SJSA1 (cell line): ENCODE results near the gene ZDHHC3. TPM values are rescaled to one million over a fixed set of nuclear protein-coding genes. Genes with fewer than 3 reads are reported as not detected.

ENCODE experiments used
- DNase-seq, 2 experiments: peaks; one replicate each; pipeline ENCODE4 v3.0.0-alpha.2; 2015 to 2020; ENCODE audit warnings: low spot score in 2 of 2, low read depth in 1 of 2
- H3K27ac ChIP-seq: fragments of 250-450 bp; sonication (Bioruptor Pico); 2 replicates; pipeline ENCODE4 v1.5.1; 2020; ENCODE audit warnings: mild to moderate bottlenecking, moderate library complexity
- H3K27me3 ChIP-seq: fragments of 250-450 bp; sonication (Bioruptor Pico); replicated peaks from 2 replicates; pipeline ENCODE4 v1.5.1; 2020; ENCODE audit warnings: mild to moderate bottlenecking, moderate library complexity
- H3K36me3 ChIP-seq: fragments of 250-450 bp; sonication (Bioruptor Pico); 2 replicates; pipeline ENCODE4 v1.5.1; 2020; ENCODE audit warnings: mild to moderate bottlenecking
- H3K4me1 ChIP-seq: fragments of 250-450 bp; sonication (Bioruptor Pico); replicated peaks from 2 replicates; pipeline ENCODE4 v1.6.1; 2021; ENCODE audit warnings: mild to moderate bottlenecking
- H3K4me3 ChIP-seq: fragments of 250-450 bp; sonication (Bioruptor Pico); 2 replicates; pipeline ENCODE4 v1.5.1; 2020; ENCODE audit warnings: mild to moderate bottlenecking
- H3K9me3 ChIP-seq: fragments of 250-450 bp; sonication (Bioruptor Pico); replicated peaks from 2 replicates; pipeline ENCODE4 v1.5.1; 2020; ENCODE audit warnings: mild to moderate bottlenecking
- total RNA-seq: library from RNA; depleted of rRNA; stranded (reverse); fragments of >200 nt; shearing (Covaris generic); gene quantifications from 2 replicates; pipeline ENCODE4 v1.2.3, GENCODE V29; 2014

The ZDHHC3 gene
- total RNA-seq, 1 experiment from 2014 or later = 48.8 TPM

GRCh38 chr3:44968447-44968858 is 7.5 kb downstream of the ZDHHC3 start:
- H3K9me3 ChIP-seq = no peaks in the 10 kb centered on the region
- no peak overlapping the region for H3K27ac ChIP-seq
- no peak for DNase-seq
- H3K4me3 ChIP-seq = no peak overlapping the region
- H3K27me3 ChIP-seq = no peaks in the 10 kb centered on the region
- H3K36me3 ChIP-seq = peaks cover 3% of the 10 kb centered on the region; the same call in 1 of the 2 replicates
- no peaks in the 10 kb centered on the region; the same call in 1 of the 2 replicates for H3K4me1 ChIP-seq

DNA sequence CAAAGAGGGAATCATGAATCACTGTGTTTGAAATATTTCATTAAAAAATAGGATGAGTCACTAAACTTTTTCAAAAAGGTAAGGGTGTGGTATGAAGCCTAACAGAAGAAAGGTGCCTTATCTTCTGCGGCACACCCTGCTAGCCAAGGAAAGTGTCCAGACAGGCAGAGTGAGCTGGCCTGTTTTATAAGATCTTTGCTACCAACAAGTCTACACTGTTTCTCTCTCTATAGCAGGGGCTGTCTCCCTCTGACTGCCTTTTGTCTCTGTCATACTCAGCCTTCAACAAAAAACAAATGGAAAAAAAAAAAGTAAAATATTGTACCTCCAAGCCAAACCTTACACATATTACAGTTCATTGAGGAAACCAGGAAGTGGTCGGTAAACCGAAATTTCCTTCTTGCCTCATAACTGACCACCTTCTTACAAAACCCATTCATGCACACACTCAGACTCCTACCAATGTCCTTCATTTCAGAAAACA is 9.1 kb downstream of the ZDHHC3 start:
- Histone ChIP-seq H3K27me3 (no peaks in the 10 kb centered on the region), H3K9me3 (no peaks in the 10 kb centered on the region), H3K27ac (no peak overlapping the region), H3K4me1 (peaks cover 13% of the 10 kb centered on the region), H3K36me3 (peaks cover 3% of the 10 kb centered on the region; the same call in 1 of the 2 replicates), H3K4me3 (no peak overlapping the region)
- DNase-seq = no peak

- Histone ChIP-seq H3K9me3 (no peaks in the 10 kb centered on the region), H3K4me3 (no peak overlapping the region), H3K36me3 (no peaks in the 10 kb centered on the region), H3K27ac (no peak overlapping the region), H3K4me1 (peaks cover 13% of the 10 kb centered on the region), H3K27me3 (no peaks in the 10 kb centered on the region)
- DNase-seq = no peak
These were observed 10.8 kb downstream of the ZDHHC3 start for GRCh38 chr3:44965165-44965564.

- H3K4me3 ChIP-seq = no peak overlapping the region
- no peaks in the 10 kb centered on the region for H3K36me3 ChIP-seq
- peaks cover 13% of the 10 kb centered on the region for H3K4me1 ChIP-seq
- no peak for DNase-seq
- no peaks in the 10 kb centered on the region for H3K9me3 ChIP-seq
- no peak overlapping the region for H3K27ac ChIP-seq
- no peaks in the 10 kb centered on the region for H3K27me3 ChIP-seq
These were observed 12.2 kb downstream of the ZDHHC3 start for GRCh38 chr3:44963571-44964325.

DNA sequence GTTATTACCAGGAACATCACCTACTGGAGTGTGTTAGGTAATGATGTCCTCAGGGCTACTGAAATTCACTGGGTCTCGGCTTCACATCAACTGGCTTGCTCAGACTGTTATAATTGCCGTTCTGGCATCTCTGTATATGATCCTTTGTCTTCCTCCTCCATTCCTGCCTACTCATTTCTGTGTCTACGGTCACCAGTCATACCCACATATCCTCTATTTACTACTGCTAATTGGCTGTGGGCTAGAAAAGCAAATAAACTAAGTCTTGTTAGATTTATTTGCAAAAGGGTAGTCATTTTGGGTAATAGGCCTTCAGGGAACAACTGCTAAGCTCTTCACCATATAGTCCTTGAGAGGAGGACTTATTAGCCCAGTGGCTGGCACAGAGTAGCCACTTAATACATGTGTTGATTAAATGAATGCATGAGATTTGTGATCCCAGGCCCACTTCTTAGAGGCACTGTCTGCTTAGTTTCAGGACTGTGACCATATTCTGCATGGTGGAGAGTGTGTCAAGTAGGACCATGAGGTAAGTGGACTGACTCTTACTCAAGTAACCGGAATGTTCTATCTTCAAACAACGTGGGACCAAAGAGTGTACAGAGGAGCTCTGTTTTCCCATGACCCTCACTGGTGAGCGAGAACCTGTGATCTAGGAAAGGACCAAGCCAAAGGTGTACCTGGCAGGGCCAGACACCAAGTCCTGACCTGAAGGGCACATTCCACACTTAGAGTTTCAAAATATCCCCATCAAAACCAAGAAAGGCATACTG is 13.2 kb downstream of the ZDHHC3 start:
- H3K4me3 ChIP-seq = no peak overlapping the region
- peaks cover 13% of the 10 kb centered on the region for H3K4me1 ChIP-seq
- H3K27ac ChIP-seq = no peak overlapping the region
- no peaks in the 10 kb centered on the region; the same call in 1 of the 2 replicates for H3K36me3 ChIP-seq
- peak in 1 of 2 experiments; percentile 69 for DNase-seq
- no peaks in the 10 kb centered on the region for H3K9me3 ChIP-seq
- H3K27me3 ChIP-seq = no peaks in the 10 kb centered on the region

DNA sequence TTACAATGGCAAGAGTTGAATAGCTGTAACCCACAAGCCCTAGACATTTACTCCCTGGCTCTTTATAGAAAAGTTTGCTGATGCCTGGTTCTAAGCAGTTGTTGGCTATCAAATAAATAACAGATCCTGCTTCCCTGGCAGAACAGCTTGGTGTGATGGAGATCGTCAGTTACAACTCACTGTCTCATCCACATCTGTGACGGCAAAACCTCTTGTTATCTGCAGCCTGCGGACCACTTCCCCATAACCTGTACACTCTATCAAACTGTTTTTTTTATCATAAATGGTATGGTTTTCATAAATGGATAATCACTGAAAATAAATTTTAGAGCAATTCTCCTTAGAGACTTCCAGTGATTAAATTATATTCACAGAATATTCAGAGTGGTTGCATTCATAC is 14.1 kb downstream of the ZDHHC3 start:
- Histone ChIP-seq H3K4me3 (no peak overlapping the region), H3K27ac (no peak overlapping the region), H3K9me3 (no peaks in the 10 kb centered on the region), H3K36me3 (no peaks in the 10 kb centered on the region; the same call in 1 of the 2 replicates), H3K27me3 (no peaks in the 10 kb centered on the region), H3K4me1 (peaks cover 13% of the 10 kb centered on the region)
- no peak for DNase-seq

DNA sequence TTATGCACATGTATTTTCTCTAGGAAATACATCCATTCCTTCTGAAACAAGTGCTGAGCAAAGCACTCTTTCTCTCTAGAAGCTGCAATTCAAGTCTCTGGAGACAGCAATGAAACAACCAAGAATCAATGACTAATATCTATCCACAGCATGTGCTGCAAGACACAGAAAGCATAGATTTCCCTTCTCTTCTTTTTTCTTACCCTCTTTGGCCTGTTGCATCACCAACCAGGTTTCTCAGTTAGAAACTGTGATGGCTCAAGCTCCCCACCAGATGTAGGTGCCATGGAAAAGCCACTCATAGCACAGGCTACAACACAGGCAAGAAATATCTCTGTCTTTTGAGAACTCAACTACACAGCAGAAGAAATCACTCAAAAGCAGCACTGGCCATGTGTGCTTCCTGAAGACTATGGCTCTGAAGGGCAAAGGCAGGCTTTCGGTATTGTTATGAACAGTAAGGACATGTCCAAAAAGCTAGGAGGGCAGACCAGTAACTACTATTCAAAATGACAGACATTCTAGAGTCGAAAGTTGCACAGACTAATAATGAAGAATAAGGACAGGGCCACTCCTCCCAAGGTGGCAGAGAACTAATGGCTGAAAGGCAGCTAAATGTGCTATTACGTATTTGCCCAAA is 15.5 kb downstream of the ZDHHC3 start:
- no peak for DNase-seq
- Histone ChIP-seq H3K4me3 (no peak overlapping the region), H3K27me3 (no peaks in the 10 kb centered on the region), H3K27ac (no peak overlapping the region), H3K36me3 (no peaks in the 10 kb centered on the region; the same call in 1 of the 2 replicates), H3K4me1 (peaks cover 13% of the 10 kb centered on the region), H3K9me3 (no peaks in the 10 kb centered on the region)

GRCh38 chr3:44958386-44958785 is 17.6 kb downstream of the ZDHHC3 start:
- no peak overlapping the region for H3K4me3 ChIP-seq
- H3K4me1 ChIP-seq = peaks cover 15% of the 10 kb centered on the region
- H3K9me3 ChIP-seq = no peaks in the 10 kb centered on the region
- no peaks in the 10 kb centered on the region; the same call in 1 of the 2 replicates for H3K36me3 ChIP-seq
- H3K27ac ChIP-seq = no peak overlapping the region
- DNase-seq = no peak
- H3K27me3 ChIP-seq = no peaks in the 10 kb centered on the region

DNA sequence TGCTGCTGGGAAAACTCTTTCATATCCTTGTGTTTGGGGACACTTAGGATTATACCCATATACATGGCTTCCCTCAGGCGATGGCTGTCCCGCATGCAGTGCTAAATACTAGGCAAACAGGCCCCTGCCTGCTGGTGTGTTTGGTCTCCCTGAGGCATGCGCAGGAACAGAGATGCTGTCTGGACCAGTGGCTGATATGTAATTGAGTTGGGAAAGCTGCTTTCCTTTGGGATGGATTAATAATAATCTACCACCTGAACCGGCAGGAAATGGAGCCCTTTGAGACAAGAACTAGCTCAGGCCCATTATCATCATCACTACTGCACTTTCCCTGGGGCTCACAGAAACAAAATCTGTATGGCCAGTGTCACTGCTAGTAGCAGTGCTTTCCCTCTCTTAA is 18.0 kb downstream of the ZDHHC3 start:
- Histone ChIP-seq H3K27ac (no peak overlapping the region), H3K4me1 (peaks cover 12% of the 10 kb centered on the region), H3K36me3 (no peaks in the 10 kb centered on the region; the same call in 1 of the 2 replicates), H3K27me3 (no peaks in the 10 kb centered on the region), H3K4me3 (no peak overlapping the region), H3K9me3 (no peaks in the 10 kb centered on the region)
- DNase-seq = no peak

DNA sequence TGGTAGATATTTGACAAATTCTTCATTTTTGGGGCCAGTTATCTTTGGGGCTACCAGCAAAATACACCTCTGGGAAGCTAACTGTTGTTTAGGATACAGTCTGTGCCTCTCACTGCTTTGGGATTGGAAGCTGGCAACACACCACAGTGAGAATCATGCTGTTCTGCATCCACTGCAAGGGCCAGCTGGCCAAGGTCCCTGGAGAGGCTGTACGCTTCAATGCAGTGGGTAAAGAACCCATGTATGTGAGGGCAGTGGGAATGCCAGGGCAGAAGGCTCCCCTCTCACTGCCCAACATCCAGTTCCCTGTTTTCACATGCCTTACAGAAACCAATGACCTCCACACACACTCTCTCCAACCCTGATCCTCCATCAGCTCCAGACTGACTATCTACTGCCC is 20.1 kb downstream of the ZDHHC3 start:
- no peak for DNase-seq
- 0 out of 2 replicates have a peak, but pooled peaks cover 3% of the 10 kb centered on the region for H3K4me1 ChIP-seq
- H3K9me3 ChIP-seq = no peaks in the 10 kb centered on the region
- H3K27me3 ChIP-seq = no peaks in the 10 kb centered on the region
- no peak overlapping the region for H3K4me3 ChIP-seq
- no peak overlapping the region for H3K27ac ChIP-seq
- no peaks in the 10 kb centered on the region; the same call in 1 of the 2 replicates for H3K36me3 ChIP-seq

DNA sequence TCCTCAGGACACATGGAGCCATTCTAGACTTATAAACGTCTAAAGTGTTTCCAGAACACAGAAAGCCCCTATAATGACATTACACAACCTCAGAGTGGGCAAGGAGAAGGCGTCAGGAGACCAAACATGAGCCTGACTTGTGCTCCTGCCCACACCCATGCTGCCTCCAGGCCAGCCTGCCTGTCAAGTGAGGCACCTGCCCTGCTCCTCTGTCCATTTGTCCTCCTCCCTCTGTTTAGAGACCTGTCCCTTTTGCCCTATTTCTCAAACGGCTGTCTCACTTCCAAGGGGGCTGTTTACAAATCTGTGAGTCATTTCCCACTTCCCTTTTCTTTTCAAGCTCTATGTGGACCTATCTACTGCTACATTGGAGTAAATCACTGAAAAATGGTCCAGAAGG is 21.0 kb downstream of the ZDHHC3 start:
- Histone ChIP-seq H3K4me1 (0 out of 2 replicates have a peak, but pooled peaks cover 3% of the 10 kb centered on the region), H3K36me3 (no peaks in the 10 kb centered on the region; the same call in 1 of the 2 replicates), H3K27ac (no peak overlapping the region), H3K27me3 (no peaks in the 10 kb centered on the region), H3K4me3 (no peak overlapping the region), H3K9me3 (no peaks in the 10 kb centered on the region)
- DNase-seq = no peak

- 0 out of 2 replicates have a peak, but pooled peaks cover 3% of the 10 kb centered on the region for H3K4me1 ChIP-seq
- no peaks in the 10 kb centered on the region; the same call in 1 of the 2 replicates for H3K36me3 ChIP-seq
- no peak for DNase-seq
- H3K27ac ChIP-seq = no peak overlapping the region
- H3K4me3 ChIP-seq = no peak overlapping the region
- H3K27me3 ChIP-seq = no peaks in the 10 kb centered on the region
- no peaks in the 10 kb centered on the region for H3K9me3 ChIP-seq
These were observed 21.7 kb downstream of the ZDHHC3 start for GRCh38 chr3:44954304-44954703.

- H3K36me3 ChIP-seq = no peaks in the 10 kb centered on the region; the same call in 1 of the 2 replicates
- 0 out of 2 replicates have a peak, but pooled peaks cover 3% of the 10 kb centered on the region for H3K4me1 ChIP-seq
- no peaks in the 10 kb centered on the region for H3K9me3 ChIP-seq
- H3K27ac ChIP-seq = no peak overlapping the region
- H3K4me3 ChIP-seq = no peak overlapping the region
- no peaks in the 10 kb centered on the region for H3K27me3 ChIP-seq
- DNase-seq = no peak
These were observed 23.3 kb downstream of the ZDHHC3 start for GRCh38 chr3:44952689-44953088.
